Activated CD4-positive, CD25-positive, alpha-beta regulatory T cell (primary cell): ENCODE measurements around the gene FBXO15.

Source experiments
- DNase-seq, 4 experiments: peaks; one replicate each; lab custom pipeline; 2025; lab: John Stamatoyannopoulos, UW

Gene FBXO15

DNA sequence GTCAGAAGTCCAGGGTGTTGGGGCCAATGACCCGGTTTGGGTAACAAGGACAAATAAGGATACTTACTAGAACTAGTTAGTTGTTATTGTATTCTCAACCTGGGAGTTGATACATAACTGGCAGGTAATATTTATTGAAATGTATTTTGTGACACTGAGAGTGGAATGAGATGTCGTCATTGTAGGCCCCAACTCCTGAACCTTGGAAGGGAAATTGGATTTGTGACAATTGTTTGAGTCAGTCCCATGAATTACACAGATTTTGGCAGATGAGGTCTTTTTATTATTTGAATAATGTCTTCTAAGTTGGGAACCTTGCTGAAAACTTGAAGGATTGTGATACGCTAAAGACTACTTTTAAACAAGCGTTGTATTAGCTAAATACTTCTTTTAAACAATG is 5.7 kb upstream of the FBXO15 start:
- no peak for DNase-seq

DNA sequence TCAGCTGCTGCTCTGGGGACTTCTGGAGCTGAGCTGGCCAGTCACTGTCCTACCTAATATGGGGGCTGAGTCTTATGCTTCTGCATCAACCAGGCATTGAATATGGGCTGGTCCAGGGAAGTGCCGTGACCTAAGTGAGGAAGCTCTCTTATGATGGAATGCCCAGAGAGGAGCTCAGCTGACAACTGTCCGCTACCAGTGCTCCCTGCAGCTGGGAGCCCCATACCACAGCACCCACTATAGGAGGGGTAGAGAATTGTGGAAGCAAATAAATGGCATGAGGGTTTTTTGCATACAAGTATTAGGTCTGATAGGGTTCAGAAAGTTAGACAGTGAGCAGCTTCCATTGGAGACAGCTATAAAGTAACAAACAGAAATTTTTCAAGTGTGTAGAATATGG is 5.2 kb upstream of the FBXO15 start:
- no peak for DNase-seq

DNA sequence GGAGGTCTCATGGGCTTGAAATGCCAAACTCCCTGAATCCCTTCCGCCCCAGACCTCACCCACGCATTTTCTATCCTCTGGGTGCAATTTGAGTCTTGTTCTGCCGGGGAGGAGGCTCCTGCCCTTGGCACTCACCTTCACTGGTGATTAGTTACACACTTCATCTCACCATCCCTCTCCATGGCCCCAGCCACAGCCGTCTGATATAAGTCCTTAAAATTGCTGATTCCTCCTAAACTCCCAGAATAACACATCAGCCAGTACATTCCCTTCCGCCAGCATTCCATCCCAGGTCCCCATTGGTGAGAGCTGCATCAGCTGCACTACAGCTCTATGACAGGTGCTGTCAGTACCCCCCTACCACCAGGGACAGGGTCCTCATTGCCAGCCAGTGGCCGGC is 4.6 kb upstream of the FBXO15 start:
- no peak for DNase-seq

DNA sequence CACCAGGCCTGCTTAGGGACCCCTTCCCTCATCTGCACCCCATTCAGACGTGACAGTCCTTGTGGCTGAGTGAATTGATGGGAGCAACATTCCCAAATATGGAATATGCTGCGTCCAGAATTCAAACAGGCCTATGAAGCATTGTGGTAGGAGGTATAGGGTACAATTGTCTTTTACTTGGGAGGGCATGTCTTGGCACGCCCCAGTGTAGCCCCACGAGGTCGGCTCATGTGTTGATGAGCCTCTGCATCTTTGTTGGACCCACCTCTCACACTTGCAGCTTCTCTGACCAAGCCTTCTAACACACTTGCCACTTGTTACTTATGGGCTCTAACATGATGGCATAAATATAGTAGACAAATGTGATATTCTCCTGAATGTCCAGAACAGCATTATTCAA is 2.2 kb upstream of the FBXO15 start:
- DNase-seq, result no peak

DNA sequence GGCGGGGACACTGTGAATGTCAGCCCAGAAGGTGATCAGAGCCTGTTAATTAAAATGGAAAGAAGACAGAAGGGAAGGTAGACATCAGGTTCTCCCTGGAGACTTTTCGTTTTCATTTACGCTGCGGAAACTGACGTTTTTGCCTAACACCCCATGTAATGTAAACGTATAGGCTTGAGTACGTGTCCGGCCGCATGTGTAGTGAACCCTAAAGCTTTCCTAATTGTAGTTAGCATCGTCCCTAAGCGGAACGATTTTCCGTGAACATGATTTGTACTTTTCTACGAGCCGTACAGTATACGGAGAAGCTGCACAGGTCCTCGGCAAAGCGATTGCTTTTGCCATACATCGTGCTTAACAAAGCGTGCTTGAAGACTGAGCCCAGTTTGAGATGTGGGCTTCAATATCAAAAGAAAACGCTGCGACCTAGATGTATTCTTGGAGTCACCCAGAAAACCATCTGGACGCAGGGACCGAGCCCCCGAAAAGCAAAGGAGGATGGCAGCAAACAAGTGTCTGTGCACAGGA is 973 bp upstream of the FBXO15 start:
- no peak for DNase-seq

DNA sequence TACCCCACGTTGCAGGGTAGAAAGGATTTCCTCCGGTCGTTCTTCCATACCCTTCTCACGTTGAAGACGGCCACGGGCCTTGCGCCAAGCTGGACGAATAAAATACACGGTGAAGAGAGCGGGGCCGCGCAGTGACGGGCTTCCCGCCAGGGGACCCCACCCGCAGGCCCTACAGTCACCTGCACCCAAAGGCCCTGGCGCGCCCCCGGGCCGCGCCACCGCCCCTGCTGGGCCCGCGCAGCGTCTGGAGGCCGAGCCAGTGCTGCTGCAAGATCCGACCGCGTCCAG is 199 bp downstream of the FBXO15 start:
- no peak for DNase-seq

DNA sequence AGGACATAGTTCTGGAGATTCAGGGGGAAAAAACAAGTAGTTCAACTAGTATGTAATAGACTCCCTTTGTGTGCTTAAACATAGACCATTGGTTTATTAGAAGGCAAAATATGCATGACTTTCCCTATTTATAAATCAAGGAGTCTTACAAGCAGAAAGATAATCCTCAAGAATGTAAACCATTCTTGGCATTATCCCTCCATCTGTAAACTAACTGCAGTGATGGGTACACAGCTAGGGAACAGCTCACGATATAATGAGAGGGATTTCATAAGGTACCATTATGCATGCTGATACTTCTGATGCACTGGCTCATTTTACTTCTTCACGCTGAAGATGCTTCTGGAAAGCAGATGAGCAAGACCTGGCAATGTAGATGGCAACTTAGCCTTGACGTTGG is 878 bp downstream of the FBXO15 start:
- no peak for DNase-seq

DNA sequence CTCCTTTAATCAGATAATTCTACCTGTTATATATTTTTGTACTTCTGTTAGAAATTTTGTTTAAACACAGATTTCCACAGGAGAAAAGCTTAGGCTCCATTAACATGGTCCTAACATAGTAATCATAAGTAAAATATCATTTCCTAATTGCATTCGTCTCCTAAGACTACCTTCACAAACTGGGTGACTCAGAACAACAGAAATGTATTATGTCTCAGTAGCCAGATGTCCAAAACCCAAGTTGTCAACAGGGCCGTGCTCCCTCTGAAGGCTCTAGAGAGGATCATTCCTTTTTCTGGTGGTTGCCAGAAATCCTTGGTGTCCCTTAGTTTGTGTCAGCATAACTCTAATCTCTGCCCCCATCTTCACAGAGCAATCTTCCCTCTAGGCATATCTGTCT is 5.4 kb downstream of the FBXO15 start:
- no peak for DNase-seq

DNA sequence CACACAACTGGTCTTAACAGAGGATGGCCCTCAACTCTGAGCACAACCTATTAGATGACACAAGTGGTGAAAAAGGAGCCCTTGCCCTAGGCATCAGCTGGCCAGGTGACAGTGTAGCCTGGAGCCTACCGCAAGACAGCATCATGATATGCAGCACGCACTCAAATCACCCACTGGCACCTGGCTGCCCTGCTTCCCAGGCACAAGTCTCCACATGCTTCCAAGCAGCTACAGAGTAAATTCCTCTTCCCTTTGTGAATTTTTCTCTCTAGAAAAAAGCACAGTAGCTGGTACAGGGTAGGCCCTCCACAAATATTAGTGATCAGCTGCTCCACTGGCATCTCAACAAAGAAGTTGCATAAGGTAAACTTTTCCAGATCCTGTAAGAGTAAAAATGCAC is 6.0 kb downstream of the FBXO15 start:
- DNase-seq, result no peak

DNA sequence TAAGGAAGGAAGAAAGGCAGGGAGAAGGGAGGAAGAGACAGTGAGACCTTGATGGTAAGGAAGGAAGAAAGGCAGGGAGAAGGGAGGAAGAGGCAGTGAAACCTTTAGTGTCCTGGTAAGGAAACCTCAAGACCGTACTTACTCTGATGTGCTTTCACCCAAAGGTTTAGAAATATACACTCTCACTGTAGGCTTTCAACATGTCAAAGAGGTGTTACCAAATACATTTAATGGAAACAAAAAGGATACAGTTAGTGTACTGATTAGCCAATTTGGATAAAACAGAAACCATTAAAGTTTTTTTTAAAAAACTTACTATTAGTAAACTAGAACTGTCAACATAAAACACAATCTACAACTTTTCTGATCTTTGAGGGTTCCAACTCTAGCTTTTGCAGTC is 7.1 kb downstream of the FBXO15 start:
- DNase-seq, result no peak

DNA sequence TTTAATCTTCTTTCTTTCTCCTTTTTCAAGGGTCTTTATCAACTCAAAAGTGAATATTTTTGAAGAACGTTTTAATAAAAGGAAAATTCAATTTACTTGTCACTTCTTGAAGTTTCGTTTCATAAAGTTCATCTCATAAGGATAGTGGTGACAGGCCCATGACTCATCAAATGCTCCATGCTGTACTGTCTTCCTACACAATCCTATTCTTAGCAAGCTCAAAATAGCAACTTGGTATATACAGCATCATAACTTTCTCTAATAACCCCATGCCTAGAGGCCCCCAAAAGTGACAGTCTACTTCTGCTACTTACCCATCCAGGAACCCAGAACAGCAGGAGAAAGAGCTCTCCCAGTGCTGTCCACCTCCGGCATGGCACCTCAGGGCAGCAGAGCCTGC is 7.7 kb downstream of the FBXO15 start:
- no peak for DNase-seq

DNA sequence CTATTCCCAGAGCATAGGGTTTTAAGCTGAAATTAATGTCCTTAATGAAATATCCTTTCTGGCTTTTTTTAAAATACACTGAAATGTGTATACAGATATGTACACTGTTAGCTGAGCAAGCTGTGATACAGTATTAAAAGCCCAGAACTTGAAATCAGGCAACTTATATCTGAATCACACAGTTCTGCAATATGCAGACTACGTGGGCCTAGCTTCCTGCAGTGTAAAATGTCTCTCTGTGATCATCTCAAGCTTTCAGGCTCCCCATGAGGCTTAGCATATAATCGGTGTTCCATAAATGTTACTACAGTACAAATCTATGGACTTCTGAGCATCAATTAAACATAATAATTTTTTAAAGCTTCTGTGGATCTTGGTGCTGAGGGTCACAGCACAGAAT is 8.2 kb downstream of the FBXO15 start:
- DNase-seq, result no peak

DNA sequence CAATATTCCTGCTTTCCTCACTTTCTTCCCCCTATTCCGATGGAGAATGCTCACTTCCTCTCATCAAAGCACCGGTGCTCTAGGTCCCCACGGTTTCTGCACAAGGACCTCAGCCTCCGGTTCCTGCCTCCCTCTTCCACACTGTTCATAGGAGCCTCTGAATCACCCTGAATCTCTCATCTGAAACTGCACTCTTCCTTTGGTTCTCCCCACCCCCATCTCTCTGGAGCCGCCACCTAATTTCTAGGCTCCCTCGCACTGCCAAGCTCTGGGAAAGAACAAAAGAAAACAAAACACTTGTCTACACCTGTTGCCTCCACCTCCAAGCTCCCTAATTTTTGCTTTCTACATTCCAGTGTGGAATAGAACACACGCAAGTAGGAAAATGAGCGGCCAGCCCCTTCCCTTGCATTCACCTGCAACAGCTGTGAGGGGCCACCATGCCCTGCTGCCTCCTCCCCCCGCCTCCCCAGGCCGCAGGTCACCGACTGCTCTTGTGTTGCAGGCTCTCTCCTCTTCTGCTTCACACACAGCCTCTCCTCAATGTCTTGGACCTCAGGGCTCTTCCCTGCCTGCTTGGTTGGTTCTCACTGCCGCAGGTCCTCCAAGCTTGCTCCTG is 9.6 kb downstream of the FBXO15 start:
- DNase-seq, result no peak

DNA sequence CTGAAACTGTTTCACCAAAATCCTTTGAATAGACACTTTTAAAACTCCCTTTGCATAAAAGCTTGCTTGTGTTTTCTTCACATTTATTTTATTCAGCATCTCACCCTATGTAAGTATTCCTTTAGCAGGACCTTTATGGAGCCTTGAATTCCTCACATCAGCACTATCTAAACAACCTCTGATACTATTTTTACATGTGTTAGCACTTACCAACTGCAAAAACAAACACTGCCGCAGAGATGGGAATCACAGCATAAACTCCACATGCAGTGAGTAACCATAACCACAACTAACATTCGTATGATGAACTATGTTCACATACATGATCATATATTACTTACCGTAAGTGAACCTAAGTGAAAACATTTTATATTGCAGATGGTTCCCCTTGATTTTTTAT is 15.4 kb downstream of the FBXO15 start:
- no peak for DNase-seq

DNA sequence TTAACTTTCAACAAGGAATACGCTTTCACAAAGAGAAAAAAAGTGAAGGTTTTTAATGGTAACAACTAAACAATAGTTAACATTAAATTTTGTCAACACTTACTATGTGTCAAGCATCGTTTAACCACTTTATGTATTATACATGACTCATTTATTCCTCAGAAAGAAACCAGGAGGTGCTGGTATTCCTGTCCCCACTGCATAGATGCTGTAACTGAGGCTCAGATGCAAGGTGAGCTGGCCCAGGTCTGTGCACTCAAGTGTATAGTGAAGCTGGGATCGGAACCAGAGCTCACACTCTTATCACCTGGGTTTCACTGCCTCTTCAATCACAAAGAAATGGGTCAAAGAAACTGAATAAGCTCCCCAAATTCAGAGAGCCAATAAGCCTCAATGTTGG is 16.5 kb downstream of the FBXO15 start:
- no peak for DNase-seq

DNA sequence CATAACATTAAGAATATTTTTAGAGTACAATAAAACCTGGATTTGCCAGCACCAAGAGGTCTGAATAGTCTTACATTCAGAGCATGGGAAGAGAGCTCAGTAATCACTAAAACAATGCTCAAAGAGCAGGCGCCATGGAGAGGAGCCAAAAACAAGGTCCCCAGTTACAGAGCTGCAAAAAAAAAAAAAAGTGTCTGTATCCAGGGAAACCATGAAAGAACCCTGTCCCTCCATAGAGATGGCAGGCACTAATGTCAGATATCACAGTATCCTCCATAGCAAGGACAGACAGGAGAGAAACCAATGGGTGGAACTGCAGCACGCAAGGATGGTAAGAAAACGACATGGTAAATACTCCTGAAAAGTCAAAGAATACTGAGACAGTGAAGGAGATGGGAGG is 19.5 kb downstream of the FBXO15 start:
- no peak for DNase-seq

DNA sequence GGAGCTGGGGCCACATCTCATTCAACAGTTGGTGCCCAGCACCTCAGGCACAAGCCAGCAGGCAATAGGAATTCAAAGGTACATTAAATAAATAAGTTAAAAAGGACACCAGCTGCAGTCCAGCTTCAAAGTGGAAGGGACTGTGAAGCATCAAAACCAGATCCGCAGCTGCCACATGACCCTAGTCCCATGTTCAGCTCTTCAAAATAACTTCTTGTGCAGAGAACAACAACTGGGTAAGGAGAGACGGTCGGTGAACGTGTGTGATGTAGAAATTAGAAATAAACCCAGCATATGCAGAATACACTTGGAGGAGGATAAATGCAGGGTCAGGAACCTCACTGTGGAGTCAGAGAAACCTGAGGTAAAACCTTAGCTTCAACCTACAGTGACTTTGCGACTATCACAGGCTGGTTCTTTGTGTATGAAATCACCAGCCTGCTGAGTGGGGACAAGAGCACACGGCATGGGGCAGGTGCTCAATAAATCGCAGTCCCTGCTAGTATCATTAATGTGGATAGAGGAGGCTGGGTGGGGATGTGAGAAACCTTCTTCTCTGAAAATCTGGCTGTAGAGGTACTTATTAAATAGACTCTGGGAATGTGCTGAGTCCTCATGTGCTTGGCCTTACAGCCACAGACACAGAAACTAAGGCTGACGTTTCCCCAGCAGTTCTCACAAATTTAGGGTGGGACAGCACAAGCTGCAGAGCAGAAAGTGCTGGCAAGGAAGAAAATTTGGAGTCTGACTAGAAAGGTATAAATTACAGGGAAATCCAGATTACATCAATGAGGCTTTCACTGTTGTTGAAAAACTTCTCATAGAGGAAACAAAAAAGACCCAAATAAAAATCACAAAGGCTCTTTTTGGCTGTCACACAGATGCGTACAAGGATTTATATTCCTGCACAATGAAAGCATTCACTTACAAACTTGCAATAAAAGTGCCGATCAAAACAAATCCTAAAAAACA is 20.7 kb downstream of the FBXO15 start:
- DNase-seq, result no peak

DNA sequence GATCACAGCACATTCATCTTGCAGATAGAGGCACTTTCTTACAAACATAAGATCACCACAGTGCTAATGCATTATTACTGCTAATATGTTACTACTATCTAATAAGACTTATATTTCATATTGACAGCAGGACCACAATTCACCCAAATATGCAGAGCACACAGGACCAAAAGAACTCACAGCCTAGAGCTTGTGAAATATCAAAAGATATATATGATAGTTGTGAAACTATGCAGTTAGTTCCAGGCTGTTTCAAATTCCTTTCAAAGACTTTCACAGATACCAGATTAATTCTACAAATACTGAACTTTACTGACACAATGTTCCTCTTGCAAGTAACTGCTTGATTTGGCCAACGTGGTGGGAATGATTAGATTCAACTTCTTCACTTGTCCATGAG is 23.0 kb downstream of the FBXO15 start:
- DNase-seq, result no peak

DNA sequence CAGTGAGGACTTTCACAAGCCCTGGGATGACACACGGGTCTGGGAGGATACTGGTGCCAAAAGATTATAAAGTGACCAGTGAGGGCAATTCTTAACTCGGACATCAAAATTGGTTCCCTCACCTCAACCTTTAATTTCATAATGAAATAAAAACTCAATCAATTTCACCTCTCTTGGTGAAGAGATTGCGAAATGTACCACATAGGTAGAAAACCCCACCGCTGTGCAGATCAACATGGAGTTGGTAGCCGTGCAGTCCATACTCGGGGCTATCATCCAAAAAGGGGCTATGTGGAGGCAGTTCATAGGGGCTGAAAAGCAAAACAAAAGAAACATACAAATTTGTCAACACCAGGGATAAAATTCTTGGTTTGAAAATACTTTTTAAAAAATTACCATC is 24.4 kb downstream of the FBXO15 start:
- no peak for DNase-seq

DNA sequence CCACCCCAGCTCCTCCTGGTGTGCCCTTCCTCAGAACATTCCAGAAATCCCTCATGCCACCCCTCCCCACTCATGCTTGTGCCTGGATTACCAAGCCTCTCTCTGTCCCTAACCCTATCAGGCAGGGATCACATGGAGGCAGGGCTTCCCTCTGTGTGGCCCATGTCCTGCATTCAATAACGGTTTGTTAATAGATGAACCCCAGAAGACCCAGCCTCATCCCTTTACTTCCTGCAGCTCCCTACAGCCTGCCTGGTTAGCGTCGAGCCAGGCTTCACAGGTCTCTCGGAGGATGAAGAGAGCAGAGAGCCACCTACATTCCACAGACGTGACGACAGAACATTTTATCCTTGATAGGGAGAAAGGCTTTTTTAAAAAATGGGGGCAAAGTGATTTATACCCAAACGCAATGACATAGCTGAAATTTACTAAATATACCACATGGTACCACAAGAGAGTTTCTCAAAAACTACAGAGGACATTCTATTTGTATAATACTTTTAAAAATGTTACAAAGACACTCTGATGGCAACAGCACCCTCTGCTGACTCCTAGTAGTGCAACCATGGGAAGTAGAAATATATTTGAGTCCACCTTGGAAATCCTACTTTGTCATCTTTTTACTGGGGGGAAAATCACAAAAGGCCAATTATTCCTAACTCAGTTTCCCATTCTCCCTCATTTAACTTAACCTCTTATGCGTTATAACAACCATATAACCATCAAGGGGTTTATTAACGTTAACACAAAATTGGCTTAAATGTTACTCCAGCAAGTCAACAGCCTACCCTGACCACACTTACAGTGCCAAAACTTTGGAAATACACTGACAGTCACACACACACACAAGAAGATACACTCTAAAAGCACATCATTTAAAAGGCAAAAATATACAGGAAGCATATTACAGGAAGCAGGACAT is 30.7 kb downstream of the FBXO15 start:
- no peak for DNase-seq

DNA sequence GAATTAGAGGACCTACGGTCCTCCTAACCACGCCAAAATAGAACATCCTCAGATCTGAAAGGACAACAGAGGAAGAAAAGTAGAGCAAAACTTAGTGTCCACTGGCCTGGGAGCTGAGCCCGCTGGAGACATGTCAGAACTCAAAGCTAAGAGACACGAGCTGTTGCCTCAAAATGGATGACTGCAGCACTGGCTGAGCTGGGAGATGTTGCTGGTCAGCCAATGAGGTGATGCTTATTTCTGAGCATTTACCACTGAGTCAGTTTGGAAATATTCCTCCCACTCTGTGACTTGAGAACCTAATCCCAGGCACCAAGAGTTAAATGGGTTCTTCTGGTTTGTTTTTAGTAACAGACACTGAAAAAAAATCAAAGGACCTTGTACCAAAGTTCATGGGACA is 32.6 kb downstream of the FBXO15 start:
- DNase-seq, result no peak

DNA sequence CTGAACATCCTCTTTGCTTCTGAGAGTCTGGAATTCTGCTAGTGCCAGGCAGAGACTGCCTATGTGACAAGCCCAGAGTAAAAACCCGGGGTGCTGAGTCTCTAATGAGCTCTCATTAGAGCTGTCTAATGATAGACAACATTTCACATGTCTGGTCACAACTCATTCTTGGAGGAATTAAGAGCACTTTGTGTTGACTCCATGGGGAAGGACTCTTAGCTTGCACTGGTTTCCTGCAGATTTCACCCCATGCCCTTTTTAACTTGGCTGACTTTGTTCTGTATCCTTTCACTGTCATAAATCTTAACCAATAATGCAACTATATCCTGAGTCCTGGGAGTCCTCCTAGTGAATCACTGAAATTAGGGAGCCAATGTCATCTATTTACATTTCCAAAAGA is 33.5 kb downstream of the FBXO15 start:
- no peak for DNase-seq

DNA sequence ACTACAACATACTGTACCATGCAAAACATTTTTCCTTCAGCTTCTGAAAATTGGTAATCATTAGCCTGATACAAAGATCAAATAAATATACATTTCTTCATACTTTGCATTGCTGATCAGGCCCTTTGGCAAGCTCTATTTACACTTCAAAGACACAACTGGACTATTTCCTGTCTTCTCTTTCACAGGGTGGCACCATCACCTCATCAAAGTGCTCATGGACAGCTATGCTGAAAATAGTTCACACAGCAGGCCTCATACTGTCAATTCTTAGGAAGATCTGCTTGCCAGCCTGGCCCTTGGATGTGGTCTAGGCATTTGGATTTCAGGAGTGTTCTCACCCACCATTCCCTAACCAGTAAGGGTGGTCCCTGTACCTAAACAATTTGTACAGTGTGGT is 33.9 kb downstream of the FBXO15 start:
- no peak for DNase-seq
